Measurements from ENCODE around the gene PTMS.

GRCh38 chr12:6765048-6765633 lies 1.0 kb upstream of the PTMS start:
- TF ChIP-seq POLR2A (IDR thresholded peaks at IDR 0.05) = no peak
- TF ChIP-seq, protein P1, sequence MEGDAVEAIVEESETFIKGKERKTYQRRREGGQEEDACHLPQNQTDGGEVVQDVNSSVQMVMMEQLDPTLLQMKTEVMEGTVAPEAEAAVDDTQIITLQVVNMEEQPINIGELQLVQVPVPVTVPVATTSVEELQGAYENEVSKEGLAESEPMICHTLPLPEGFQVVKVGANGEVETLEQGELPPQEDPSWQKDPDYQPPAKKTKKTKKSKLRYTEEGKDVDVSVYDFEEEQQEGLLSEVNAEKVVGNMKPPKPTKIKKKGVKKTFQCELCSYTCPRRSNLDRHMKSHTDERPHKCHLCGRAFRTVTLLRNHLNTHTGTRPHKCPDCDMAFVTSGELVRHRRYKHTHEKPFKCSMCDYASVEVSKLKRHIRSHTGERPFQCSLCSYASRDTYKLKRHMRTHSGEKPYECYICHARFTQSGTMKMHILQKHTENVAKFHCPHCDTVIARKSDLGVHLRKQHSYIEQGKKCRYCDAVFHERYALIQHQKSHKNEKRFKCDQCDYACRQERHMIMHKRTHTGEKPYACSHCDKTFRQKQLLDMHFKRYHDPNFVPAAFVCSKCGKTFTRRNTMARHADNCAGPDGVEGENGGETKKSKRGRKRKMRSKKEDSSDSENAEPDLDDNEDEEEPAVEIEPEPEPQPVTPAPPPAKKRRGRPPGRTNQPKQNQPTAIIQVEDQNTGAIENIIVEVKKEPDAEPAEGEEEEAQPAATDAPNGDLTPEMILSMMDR (IDR thresholded peaks at IDR 0.05) = no peak
